Kidney epithelial cell (primary cell): Measurements from ENCODE around the gene SEZ6L2. TPM values are rescaled to one million over a fixed set of nuclear protein-coding genes. Genes with fewer than 3 reads are reported as not detected.

ENCODE experiments used
- DNase-seq: peaks from one replicate; pipeline ENCODE4 v3.0.0-alpha.2; 2010; ENCODE audit warnings: low read depth
- H3K27me3 ChIP-seq: 2 replicates; pipeline ENCODE4 v1.6.0; 2011; ENCODE audit warnings: low read length; ENCODE audit not compliant: control insufficient read depth, insufficient read depth
- H3K36me3 ChIP-seq: 2 replicates; pipeline ENCODE4 v1.5.1; 2011; ENCODE audit warnings: low read length; ENCODE audit not compliant: control insufficient read depth, insufficient read depth
- H3K4me3 ChIP-seq: 2 replicates; pipeline ENCODE4 v1.5.1; 2011; ENCODE audit warnings: low read depth, mild to moderate bottlenecking, control low read depth, low read length
- CTCF ChIP-seq: IDR thresholded peaks from 2 replicates; pipeline ENCODE4 v1.5.1; 2011; ENCODE audit warnings: mild to moderate bottlenecking, moderate library complexity, low read length, control low read depth, inconsistent platforms; ENCODE audit not compliant: insufficient read depth, poor library complexity, severe bottlenecking
- total RNA-seq: library from RNA; depleted of rRNA; stranded (reverse); fragments of >200 nt; gene quantifications from 2 replicates; pipeline ENCODE4 v1.2.3, GENCODE V29; 2015

The SEZ6L2 gene
- total RNA-seq, 1 donor from 2014 or later, result 26.2 TPM

GRCh38 chr16:29883987-29884386, 15.4 kb downstream of the SEZ6L2 start:
- Histone ChIP-seq H3K4me3 (no peak overlapping the region), H3K27me3 (no peaks in the 10 kb centered on the region), H3K36me3 (no peaks in the 10 kb centered on the region)
- DNase-seq, result no peak
- no peak for TF ChIP-seq CTCF

GRCh38 chr16:29881050-29881449, 18.3 kb downstream of the SEZ6L2 start:
- Histone ChIP-seq H3K27me3 (peaks cover 21% of the 10 kb centered on the region), H3K36me3 (no peaks in the 10 kb centered on the region), H3K4me3 (no peak overlapping the region)
- no peak for TF ChIP-seq CTCF
- no peak for DNase-seq

- TF ChIP-seq CTCF, result no peak
- Histone ChIP-seq H3K4me3 (no peak overlapping the region), H3K36me3 (no peaks in the 10 kb centered on the region), H3K27me3 (peaks cover 26% of the 10 kb centered on the region)
- DNase-seq, result no peak
Observed at GRCh38 chr16:29878172-29878571, 21.2 kb downstream of the SEZ6L2 start.

- Histone ChIP-seq H3K4me3 (no peak overlapping the region), H3K36me3 (no peaks in the 10 kb centered on the region), H3K27me3 (peaks cover 26% of the 10 kb centered on the region)
- TF ChIP-seq CTCF, result no peak
- no peak for DNase-seq
Observed at GRCh38 chr16:29877266-29877961, 21.9 kb downstream of the SEZ6L2 start.

- H3K36me3 ChIP-seq, result no peaks in the 10 kb centered on the region
- no peak overlapping the region for H3K4me3 ChIP-seq
- no peak for DNase-seq
- TF ChIP-seq CTCF, result no peak
- H3K27me3 ChIP-seq, result peaks cover 26% of the 10 kb centered on the region
Observed at GRCh38 chr16:29876594-29877249, 22.6 kb downstream of the SEZ6L2 start.
